OCI-LY1 (cell line): ENCODE results near the gene GDPD2.

ENCODE experiments used
- H2AFZ ChIP-seq: fragments of 200-600 bp; sonication (generic), shearing (Covaris generic); 2 replicates; pipeline ENCODE4 v1.6.0; 2014; ENCODE audit warnings: antibody characterized with exemption, mild to moderate bottlenecking, low read length
- H3F3A ChIP-seq: fragments of 200-600 bp; sonication (generic), shearing (Covaris generic); 2 replicates; pipeline ENCODE4 v1.6.0; 2014; ENCODE audit warnings: mild to moderate bottlenecking, antibody characterized with exemption, low read length, moderate library complexity; ENCODE audit not compliant: insufficient read depth
- H3K27ac ChIP-seq: fragments of 200-600 bp; sonication (generic); 2 replicates; pipeline ENCODE4 v1.5.1; 2014; ENCODE audit warnings: low read length, mixed run types, mild to moderate bottlenecking, low read depth; ENCODE audit not compliant: poor library complexity, severe bottlenecking
- H3K27me3 ChIP-seq: fragments of 200-600 bp; sonication (generic); 2 replicates; pipeline ENCODE4 v1.6.0; 2014; ENCODE audit warnings: antibody characterized with exemption, mild to moderate bottlenecking, low read length, moderate library complexity; ENCODE audit not compliant: insufficient read depth
- H3K36me3 ChIP-seq: fragments of 200-600 bp; sonication (generic); 2 replicates; pipeline ENCODE4 v1.6.1; 2014; ENCODE audit warnings: mild to moderate bottlenecking, antibody characterized with exemption, low read length, moderate library complexity, mixed read lengths; ENCODE audit not compliant: insufficient read depth
- H3K4me1 ChIP-seq: fragments of 200-600 bp; sonication (generic); 2 replicates; pipeline ENCODE4 v1.5.1; 2014; ENCODE audit warnings: mild to moderate bottlenecking, low read length, moderate library complexity; ENCODE audit not compliant: insufficient read depth, severe bottlenecking
- H3K4me2 ChIP-seq: fragments of 200-600 bp; sonication (generic), shearing (Covaris generic); 2 replicates; pipeline ENCODE4 v1.6.1; 2014; ENCODE audit warnings: low read length
- H3K4me3 ChIP-seq: fragments of 200-600 bp; sonication (generic); 2 replicates; pipeline ENCODE4 v1.5.1; 2014; ENCODE audit warnings: low read length, low read depth, mild to moderate bottlenecking, mixed read lengths; ENCODE audit not compliant: poor library complexity, severe bottlenecking
- H3K79me2 ChIP-seq: fragments of 200-600 bp; shearing (Covaris generic); 2 replicates; pipeline ENCODE4 v1.6.1; 2016; ENCODE audit warnings: mixed run types, low read length, mixed read lengths; ENCODE audit not compliant: insufficient read depth
- H3K9ac ChIP-seq: fragments of 200-600 bp; sonication (generic), shearing (Covaris generic); 2 replicates; pipeline ENCODE4 v1.6.1; 2014; ENCODE audit warnings: mild to moderate bottlenecking, low read length, mixed read lengths
- H3K9me2 ChIP-seq: fragments of 200-600 bp; sonication (generic), shearing (Covaris generic); 2 replicates; pipeline ENCODE4 v1.6.1; 2014; ENCODE audit warnings: low read depth, mild to moderate bottlenecking, low read length, mixed read lengths
- H3K9me3 ChIP-seq: fragments of 200-600 bp; shearing (Covaris generic); 2 replicates; pipeline ENCODE4 v1.6.1; 2014; ENCODE audit warnings: low read length, mixed read lengths
- H4K20me1 ChIP-seq: fragments of 200-600 bp; sonication (generic), shearing (Covaris generic); 2 replicates; pipeline ENCODE4 v1.6.0; 2016; ENCODE audit warnings: mild to moderate bottlenecking, low read length; ENCODE audit not compliant: insufficient read depth
- EZH2 ChIP-seq: fragments of 200-600 bp; sonication (generic), shearing (Covaris generic); IDR thresholded peaks from 2 replicates; pipeline ENCODE4 v1.8.0; 2017; ENCODE audit warnings: borderline replicate concordance, mixed run types, mild to moderate bottlenecking, antibody characterized with exemption, low read length, moderate library complexity, mixed read lengths
- TF ChIP-seq, protein P1 (sequence below): fragments of 200-600 bp; sonication (generic), shearing (Covaris generic); IDR thresholded peaks from 2 replicates; pipeline ENCODE4 v1.5.1; 2017; ENCODE audit warnings: mild to moderate bottlenecking, antibody characterized with exemption, low read length, moderate library complexity, mixed read lengths

GDPD2 gene

DNA sequence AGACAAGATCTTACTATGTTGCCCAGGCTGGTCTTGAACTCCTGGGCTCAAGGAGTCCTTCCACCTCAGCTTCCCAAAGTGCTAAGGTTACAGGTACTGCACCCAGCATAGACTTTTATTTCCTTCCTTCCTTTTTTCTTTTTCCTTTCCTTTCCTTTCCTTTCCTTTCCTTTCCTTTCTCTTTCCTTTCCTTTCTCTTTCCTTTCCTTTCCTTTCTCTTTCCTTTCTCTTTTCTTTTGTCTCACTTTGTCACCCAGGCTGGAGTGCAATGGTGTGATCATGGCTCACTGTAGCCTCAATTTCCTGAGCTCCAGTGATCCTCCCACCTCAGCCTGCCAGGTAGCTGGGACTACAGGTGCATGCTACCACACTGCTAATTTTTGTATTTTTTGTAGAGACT lies 40.9 kb downstream of the GDPD2 start:
- H3K79me2 ChIP-seq, result no peaks in the 10 kb centered on the region

DNA sequence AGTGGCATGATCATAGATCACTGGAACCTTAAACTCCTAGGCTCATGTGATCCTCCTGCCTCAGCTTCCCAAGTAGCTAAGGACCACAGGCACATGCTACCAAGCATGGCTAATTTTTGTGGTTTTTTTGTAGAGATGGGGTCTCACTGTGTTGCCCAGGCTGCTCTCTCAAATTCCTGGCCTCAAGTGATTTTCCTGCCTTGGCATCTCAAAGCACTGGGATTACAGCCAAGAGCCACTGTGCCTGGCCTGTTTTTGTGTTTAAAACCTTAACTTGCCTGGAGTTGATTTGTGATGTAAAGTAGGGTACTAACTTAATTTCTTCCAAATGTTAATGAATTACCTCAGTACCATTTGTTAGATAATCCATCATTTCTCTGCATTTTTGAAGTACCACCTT lies 43.9 kb downstream of the GDPD2 start:
- Histone ChIP-seq H3K9ac (no peak overlapping the region), H3K36me3 (no peaks in the 10 kb centered on the region), H4K20me1 (no peaks in the 10 kb centered on the region), H3K9me3 (no peaks in the 10 kb centered on the region), H3K79me2 (no peaks in the 10 kb centered on the region), H3K9me2 (no peaks in the 10 kb centered on the region), H2AFZ (no peak overlapping the region), H3K27me3 (no peaks in the 10 kb centered on the region), H3K4me3 (no peak overlapping the region), H3K4me2 (no peak overlapping the region), H3K27ac (no peak overlapping the region), H3F3A (no peaks in the 10 kb centered on the region), H3K4me1 (peaks cover 8% of the 10 kb centered on the region)
- TF ChIP-seq EZH2, result no peak
- TF ChIP-seq, protein P1, sequence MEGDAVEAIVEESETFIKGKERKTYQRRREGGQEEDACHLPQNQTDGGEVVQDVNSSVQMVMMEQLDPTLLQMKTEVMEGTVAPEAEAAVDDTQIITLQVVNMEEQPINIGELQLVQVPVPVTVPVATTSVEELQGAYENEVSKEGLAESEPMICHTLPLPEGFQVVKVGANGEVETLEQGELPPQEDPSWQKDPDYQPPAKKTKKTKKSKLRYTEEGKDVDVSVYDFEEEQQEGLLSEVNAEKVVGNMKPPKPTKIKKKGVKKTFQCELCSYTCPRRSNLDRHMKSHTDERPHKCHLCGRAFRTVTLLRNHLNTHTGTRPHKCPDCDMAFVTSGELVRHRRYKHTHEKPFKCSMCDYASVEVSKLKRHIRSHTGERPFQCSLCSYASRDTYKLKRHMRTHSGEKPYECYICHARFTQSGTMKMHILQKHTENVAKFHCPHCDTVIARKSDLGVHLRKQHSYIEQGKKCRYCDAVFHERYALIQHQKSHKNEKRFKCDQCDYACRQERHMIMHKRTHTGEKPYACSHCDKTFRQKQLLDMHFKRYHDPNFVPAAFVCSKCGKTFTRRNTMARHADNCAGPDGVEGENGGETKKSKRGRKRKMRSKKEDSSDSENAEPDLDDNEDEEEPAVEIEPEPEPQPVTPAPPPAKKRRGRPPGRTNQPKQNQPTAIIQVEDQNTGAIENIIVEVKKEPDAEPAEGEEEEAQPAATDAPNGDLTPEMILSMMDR, result no peak

More for the DNA sequence above, 40.9 kb downstream of the GDPD2 start:
- Histone ChIP-seq H4K20me1 (no peaks in the 10 kb centered on the region), H3K4me2 (no peak overlapping the region), H3K36me3 (no peaks in the 10 kb centered on the region), H3K27me3 (no peaks in the 10 kb centered on the region), H3K9ac (no peak overlapping the region), H3K4me1 (no peaks in the 10 kb centered on the region), H3K9me3 (no peaks in the 10 kb centered on the region), H3F3A (no peaks in the 10 kb centered on the region), H3K4me3 (no peak overlapping the region), H3K27ac (no peak overlapping the region), H2AFZ (no peak overlapping the region), H3K9me2 (no peaks in the 10 kb centered on the region)
- TF ChIP-seq, protein P1, result no peak
- no peak for TF ChIP-seq EZH2

DNA sequence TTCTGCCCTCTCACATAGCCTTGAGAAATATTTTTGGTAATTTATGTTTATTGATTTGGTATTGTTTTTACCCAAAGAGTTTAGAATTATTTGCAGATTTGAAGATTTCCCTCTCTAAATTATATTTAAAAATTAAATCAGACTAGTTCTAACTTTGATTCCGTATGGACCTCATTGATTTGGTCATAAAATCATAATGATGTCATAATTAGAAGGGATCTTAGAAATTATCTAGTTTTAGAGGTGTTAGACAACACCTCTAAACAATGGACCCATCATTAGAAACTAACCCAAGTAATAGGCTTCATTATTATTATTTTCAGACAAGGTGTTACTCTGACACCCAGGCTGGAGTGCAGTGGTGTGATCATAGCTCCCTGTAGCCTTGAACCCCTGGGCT lies 45.6 kb downstream of the GDPD2 start:
- no peaks in the 10 kb centered on the region for H3K27me3 ChIP-seq
- no peaks in the 10 kb centered on the region for H3K36me3 ChIP-seq
- no peaks in the 10 kb centered on the region for H4K20me1 ChIP-seq
- H3K9ac ChIP-seq, result no peak overlapping the region
- peaks cover 8% of the 10 kb centered on the region for H3K4me1 ChIP-seq
- no peaks in the 10 kb centered on the region for H3K9me2 ChIP-seq
- no peak overlapping the region for H3K27ac ChIP-seq
- no peak overlapping the region for H3K4me3 ChIP-seq
- H3K9me3 ChIP-seq, result no peaks in the 10 kb centered on the region
- no peak overlapping the region for H3K4me2 ChIP-seq
- TF ChIP-seq, protein P1, result no peak
- TF ChIP-seq EZH2, result no peak
- no peak overlapping the region for H2AFZ ChIP-seq
- no peaks in the 10 kb centered on the region for H3K79me2 ChIP-seq
- H3F3A ChIP-seq, result no peaks in the 10 kb centered on the region
